ENCODE data around the gene GPR61. TPM values are rescaled to one million over a fixed set of nuclear protein-coding genes. Genes with fewer than 3 reads are reported as not detected.

GPR61 gene
- total and polyA plus RNA-seq, 5 experiments from 2014 or later = 0.71 to 1.2 (median 1.1) TPM; not detected in 1

GRCh38 chr1:109528712-109529111, 11.0 kb upstream of the GPR61 start:
- Mint-ChIP-seq H3K27ac (peak overlapping the region in 4 of 10 donors; percentile 19 to 83 (median 52)), H3K27me3 (peaks cover 0 to 1% (median 0%) of the 10 kb centered on the region in 5 donors), H3K4me3 (no peak overlapping the region), H3K4me1 (peaks cover 26 to 45% (median 33%) of the 10 kb centered on the region in 4 donors), H3K36me3 (no peaks in the 10 kb centered on the region), H3K9me3 (no peaks in the 10 kb centered on the region)
- POLR2A ChIA-PET = interaction anchor here (5.5 to 14.0 kb wide), 2 partner anchors 29 to 44 kb away, joined by 55 to 462 read pairs; partner anchors contain the start of genes AMIGO1, ATXN7L2 and CYB561D1
- ATAC-seq (no peak), DNase-seq (no peak)

GRCh38 chr1:109529881-109530456, 9.7 kb upstream of the GPR61 start:
- Mint-ChIP-seq H3K27me3 (peaks cover 0 to 1% (median 0%) of the 10 kb centered on the region in 5 donors), H3K4me3 (peak overlapping the region in 1 of 10 donors; percentile 14), H3K36me3 (no peaks in the 10 kb centered on the region), H3K4me1 (peaks cover 26 to 45% (median 33%) of the 10 kb centered on the region in 4 donors), H3K9me3 (no peaks in the 10 kb centered on the region), H3K27ac (peak overlapping the region in 8 of 10 donors; percentile 15 to 80 (median 62))
- DNase-seq (no peak), ATAC-seq (no peak)
- POLR2A ChIA-PET = interaction anchor here (1.3 to 14.0 kb wide), 3 partner anchors 30 to 104 kb away, joined by 7 to 462 read pairs (median 55); partner anchors contain the start of genes AMIGO1, ATXN7L2, CYB561D1 and PSMA5

GRCh38 chr1:109530457-109531087, 9.1 kb upstream of the GPR61 start:
- POLR2A ChIA-PET = interaction anchor here (1.0 to 14.0 kb wide), 4 partner anchors 18 to 105 kb away, joined by 3 to 462 read pairs (median 31); partner anchors contain the start of genes AMIGO1, ATXN7L2, CYB561D1 and GNAI3
- peak overlapping the region in 9 of 10 donors; percentile 55 to 96 (median 85) for H3K27ac Mint-ChIP-seq
- H3K36me3 Mint-ChIP-seq = no peaks in the 10 kb centered on the region
- H3K4me3 Mint-ChIP-seq = peak overlapping the region; percentile 40 to 84 (median 68)
- H3K9me3 Mint-ChIP-seq = no peaks in the 10 kb centered on the region
- H3K4me1 Mint-ChIP-seq = peaks cover 26 to 45% (median 33%) of the 10 kb centered on the region in 4 donors
- ATAC-seq = no peak
- no peak for DNase-seq
- peaks cover 0 to 1% (median 0%) of the 10 kb centered on the region in 5 donors for H3K27me3 Mint-ChIP-seq

DNA sequence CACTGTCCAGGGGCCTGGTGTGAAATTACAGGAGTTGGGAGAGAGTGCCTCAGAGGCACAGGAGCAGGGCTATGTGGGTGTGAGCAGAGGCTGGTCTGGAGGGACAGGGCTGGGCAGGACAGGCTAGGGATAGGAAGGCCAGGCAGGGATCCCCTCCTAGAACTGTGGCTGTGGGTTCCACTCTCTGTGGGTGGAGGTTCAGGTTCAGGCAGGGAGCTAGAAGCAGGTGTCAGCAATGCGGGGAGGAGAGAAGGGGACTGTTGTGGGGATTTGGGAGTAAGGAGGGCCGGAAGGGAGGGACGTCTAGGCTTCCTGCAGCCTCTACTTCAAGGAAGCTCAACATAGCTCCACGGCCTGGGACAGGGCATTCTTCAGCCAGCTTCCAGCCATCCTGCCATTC, 8.3 kb upstream of the GPR61 start:
- H3K9me3 Mint-ChIP-seq = no peaks in the 10 kb centered on the region
- DNase-seq = no peak
- peak overlapping the region; percentile 49 to 96 (median 84) for H3K27ac Mint-ChIP-seq
- H3K36me3 Mint-ChIP-seq = no peaks in the 10 kb centered on the region
- H3K4me3 Mint-ChIP-seq = peak overlapping the region; percentile 40 to 84 (median 68)
- H3K27me3 Mint-ChIP-seq = no peaks in the 10 kb centered on the region
- no peak for ATAC-seq
- POLR2A ChIA-PET = interaction anchor here (0.6 to 14.0 kb wide), 10 partner anchors 10 to 105 kb away, joined by 3 to 462 read pairs (median 4); partner anchors contain the start of genes AMIGO1, ATXN7L2, CYB561D1 and GNAI3
- peaks cover 23 to 45% (median 33%) of the 10 kb centered on the region in 4 donors for H3K4me1 Mint-ChIP-seq

DNA sequence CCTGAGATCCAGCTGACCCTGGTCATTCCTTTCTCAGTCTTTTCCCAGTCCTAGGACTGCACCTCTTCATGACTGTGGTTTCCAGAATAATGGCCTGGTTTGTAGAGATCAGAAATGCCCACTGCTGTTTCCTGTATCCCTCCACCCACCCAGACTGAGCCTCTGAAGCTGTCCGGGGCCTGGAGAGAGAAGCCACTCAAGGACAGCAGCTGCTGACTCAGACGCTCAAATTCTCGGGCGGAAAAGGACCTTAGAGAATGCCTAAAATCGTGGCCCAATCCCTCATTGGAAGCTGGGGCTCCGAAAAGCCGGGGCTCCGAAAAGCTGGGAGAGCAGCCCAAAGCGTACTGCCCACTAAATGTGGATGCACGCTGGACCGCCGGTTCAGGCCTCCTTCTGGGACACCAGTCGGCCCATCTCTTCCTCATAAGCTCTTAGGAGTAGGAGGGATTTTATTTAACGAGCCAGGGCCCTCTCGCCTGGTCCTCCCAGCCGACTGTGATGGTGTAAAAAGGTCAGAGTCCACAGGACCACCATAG, 7.8 kb upstream of the GPR61 start:
- Mint-ChIP-seq H3K27me3 (no peaks in the 10 kb centered on the region), H3K36me3 (no peaks in the 10 kb centered on the region), H3K4me1 (peaks cover 23 to 45% (median 33%) of the 10 kb centered on the region in 4 donors), H3K4me3 (peak overlapping the region; percentile 69 to 89 (median 85)), H3K27ac (peak overlapping the region; percentile 29 to 96 (median 91)), H3K9me3 (no peaks in the 10 kb centered on the region)
- POLR2A ChIA-PET = interaction anchor here (1.1 to 14.0 kb wide), 9 partner anchors 10 to 105 kb away, joined by 3 to 462 read pairs (median 5); partner anchors contain the start of genes AMIGO1, ATXN7L2, CYB561D1 and GNAI3
- ATAC-seq (no peak), DNase-seq (no peak)

- DNase-seq (peak; percentile 80 to 97 (median 90)), ATAC-seq (peak; percentile 85 to 91)
- Mint-ChIP-seq H3K4me1 (peaks cover 23 to 45% (median 33%) of the 10 kb centered on the region in 4 donors), H3K4me3 (peak overlapping the region; percentile 69 to 89 (median 85)), H3K27ac (peak overlapping the region; percentile 74 to 96 (median 93)), H3K36me3 (no peaks in the 10 kb centered on the region), H3K27me3 (no peaks in the 10 kb centered on the region), H3K9me3 (no peaks in the 10 kb centered on the region)
- POLR2A ChIA-PET = interaction anchor here (0.9 to 14.0 kb wide), 11 partner anchors 11 to 432 kb away, joined by 3 to 462 read pairs (median 4); partner anchors contain the start of genes AMIGO1, ATXN7L2, CYB561D1 and GNAI3
These were observed 7.1 kb upstream of the GPR61 start for GRCh38 chr1:109532365-109533136.

DNA sequence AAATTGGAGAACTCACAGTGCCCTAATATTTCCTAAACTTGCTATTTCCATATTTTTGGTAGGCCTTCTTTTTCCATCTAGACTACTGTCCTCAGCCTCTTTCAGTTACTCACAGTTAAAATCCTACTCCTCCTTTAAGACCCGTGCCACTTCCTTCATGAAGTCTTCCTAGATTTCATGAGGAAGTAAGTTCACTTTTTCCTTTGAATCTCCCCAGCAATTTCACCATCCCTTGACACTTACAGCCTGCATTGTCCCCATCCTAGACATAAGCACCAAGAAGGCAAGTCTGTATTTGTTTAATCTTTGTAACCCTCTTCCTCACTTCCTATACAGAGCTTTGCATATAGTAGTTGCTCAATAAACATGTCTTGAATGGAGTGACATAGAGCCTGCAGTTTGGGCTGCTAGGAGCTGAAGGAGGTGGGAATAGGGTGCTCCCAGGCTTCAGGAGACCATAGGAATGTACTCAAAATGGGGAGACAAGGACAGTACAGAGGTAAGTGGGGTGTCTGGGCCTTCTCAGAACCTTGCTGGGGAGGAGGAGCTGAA, 5.3 kb upstream of the GPR61 start:
- POLR2A ChIA-PET = interaction anchor here (0.7 to 14.0 kb wide), 3 partner anchors 25 to 50 kb away, joined by 4 to 462 read pairs (median 55); partner anchors contain the start of genes AMIGO1, ATXN7L2 and CYB561D1

GRCh38 chr1:109535481-109535880, 4.2 kb upstream of the GPR61 start:
- Mint-ChIP-seq H3K36me3 (no peaks in the 10 kb centered on the region), H3K27me3 (no peaks in the 10 kb centered on the region), H3K4me3 (no peak overlapping the region), H3K27ac (peak overlapping the region in 1 of 10 donors; percentile 81), H3K4me1 (peaks cover 15 to 25% (median 24%) of the 10 kb centered on the region in 4 donors), H3K9me3 (no peaks in the 10 kb centered on the region)
- POLR2A ChIA-PET = interaction anchor here (14.0 kb wide), 1 partner anchor 36 kb away, joined by 462 read pairs; the partner anchor contains the start of genes AMIGO1 and CYB561D1
- DNase-seq = no peak
- no peak for ATAC-seq

More for the DNA sequence above, 5.3 kb upstream of the GPR61 start:
- H3K27ac Mint-ChIP-seq = no peak overlapping the region
- no peaks in the 10 kb centered on the region for H3K36me3 Mint-ChIP-seq
- no peak overlapping the region for H3K4me3 Mint-ChIP-seq
- peaks cover 22 to 36% (median 32%) of the 10 kb centered on the region in 4 donors for H3K4me1 Mint-ChIP-seq
- H3K27me3 Mint-ChIP-seq = no peaks in the 10 kb centered on the region
- ATAC-seq (no peak), DNase-seq (no peak)
- H3K9me3 Mint-ChIP-seq = no peaks in the 10 kb centered on the region

DNA sequence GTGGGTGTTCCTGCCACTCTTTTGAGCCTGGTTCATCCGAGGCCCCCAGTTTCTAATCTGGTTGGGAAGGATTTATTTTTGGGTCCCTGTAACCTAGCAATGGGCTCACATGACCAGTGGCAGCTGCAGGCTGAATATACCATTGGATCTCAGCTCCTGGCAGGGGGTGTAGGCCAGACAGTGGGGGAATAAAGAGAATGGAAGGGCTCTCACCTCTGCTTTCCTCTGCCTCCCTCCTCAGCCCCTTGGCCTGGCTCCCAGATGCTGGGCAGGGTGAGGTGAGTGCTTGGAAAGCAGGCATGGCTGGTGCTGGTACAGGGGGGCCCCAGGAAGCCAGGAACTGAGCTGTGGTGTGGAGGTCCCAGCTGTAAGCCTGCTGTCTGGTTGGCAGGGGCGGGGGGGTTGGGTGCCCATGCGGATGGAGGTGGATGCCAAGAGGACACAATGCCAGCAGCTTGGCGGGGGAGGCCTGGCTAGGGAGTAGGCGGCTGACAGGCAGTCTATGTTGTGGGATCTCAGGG, 3.6 kb upstream of the GPR61 start:
- H3K4me1 Mint-ChIP-seq = peaks cover 12 to 20% (median 19%) of the 10 kb centered on the region in 4 donors
- POLR2A ChIA-PET = interaction anchor here (14.0 kb wide), 1 partner anchor 36 kb away, joined by 462 read pairs; the partner anchor contains the start of genes AMIGO1 and CYB561D1
- H3K4me3 Mint-ChIP-seq = no peak overlapping the region
- H3K36me3 Mint-ChIP-seq = no peaks in the 10 kb centered on the region
- H3K9me3 Mint-ChIP-seq = no peaks in the 10 kb centered on the region
- no peak overlapping the region for H3K27ac Mint-ChIP-seq
- DNase-seq (no peak), ATAC-seq (no peak)
- no peaks in the 10 kb centered on the region for H3K27me3 Mint-ChIP-seq

- Mint-ChIP-seq H3K27ac (no peak overlapping the region), H3K27me3 (no peaks in the 10 kb centered on the region), H3K4me3 (no peak overlapping the region), H3K4me1 (peaks cover 2 to 4% (median 3%) of the 10 kb centered on the region in 4 donors), H3K9me3 (no peaks in the 10 kb centered on the region), H3K36me3 (no peaks in the 10 kb centered on the region)
- ATAC-seq (no peak), DNase-seq (no peak)
- POLR2A ChIA-PET = interaction anchor here (14.0 kb wide), 1 partner anchor 38 kb away, joined by 462 read pairs; the partner anchor contains the start of genes AMIGO1 and CYB561D1
These were observed 2.1 kb upstream of the GPR61 start for GRCh38 chr1:109537450-109538178.
